ENCODE measurements around the gene SPATA9. TPM values are rescaled to one million over a fixed set of nuclear protein-coding genes. Genes with fewer than 3 reads are reported as not detected.

The SPATA9 gene
- total RNA-seq, 1 experiment from 2014 or later, result not detected

GRCh38 chr5:95652849-95653248, 29.9 kb downstream of the SPATA9 start:
- Histone ChIP-seq H3K4me1 (ENCODE audit: insufficient read depth, low read length) (no peaks in the 10 kb centered on the region; the same call in 1 of the 2 replicates), H3T11ph (ENCODE audit: low read length) (no peak overlapping the region), H3K79me2 (ENCODE audit: insufficient read depth, low read length) (no peaks in the 10 kb centered on the region), H2BK120ac (ENCODE audit: low read depth, low read length, poor library complexity, severe bottlenecking) (no peak overlapping the region), H4K91ac (ENCODE audit: insufficient read length, low read depth, low read length) (no peak overlapping the region), H2BK5ac (ENCODE audit: insufficient read length, low read length) (no peak overlapping the region), H3K14ac (ENCODE audit: insufficient read depth, low read length) (no peak overlapping the region), H2BK20ac (ENCODE audit: low read depth, low read length, poor library complexity, severe bottlenecking) (no peak overlapping the region), H3K27me3 (ENCODE audit: insufficient read depth, low read length) (no peaks in the 10 kb centered on the region), H3K9me3 (ENCODE audit: control insufficient read depth, low read depth, low read length) (no peaks in the 10 kb centered on the region), H3K23ac (ENCODE audit: insufficient read length, low read depth, low read length) (no peak overlapping the region), H4K20me1 (ENCODE audit: control insufficient read depth, insufficient read depth, insufficient read length) (no peaks in the 10 kb centered on the region), H3K79me1 (ENCODE audit: insufficient read depth, low read depth, low read length, poor library complexity, severe bottlenecking) (no peaks in the 10 kb centered on the region), H2BK15ac (ENCODE audit: low read depth, low read length) (no peak overlapping the region), H3K4ac (ENCODE audit: low read depth, low read length) (no peak overlapping the region), H2BK12ac (ENCODE audit: insufficient read length, low read depth, low read length) (no peak overlapping the region), H3K27ac (ENCODE audit: insufficient read length, low read depth, low read length) (no peak overlapping the region), H2AFZ (ENCODE audit: low read length) (no peak overlapping the region), H3K18ac (ENCODE audit: insufficient read length, low read depth, low read length) (no peak overlapping the region), H4K5ac (ENCODE audit: insufficient read length, low read depth, low read length) (no peak overlapping the region), H2AK5ac (ENCODE audit: insufficient read length, low read length) (no peak overlapping the region), H4K8ac (replicated peaks; ENCODE audit: insufficient read length, low read depth, low read length) (no peak overlapping the region), H3K4me2 (ENCODE audit: insufficient read depth, insufficient read length, low read length) (no peak overlapping the region), H3K9ac (ENCODE audit: extremely low read depth, insufficient read length, low read length) (no peak overlapping the region), H3K56ac (ENCODE audit: insufficient read length, low read depth, low read length) (no peak overlapping the region), H3K23me2 (ENCODE audit: insufficient read length, low read depth, low read length, poor library complexity, severe bottlenecking) (no peaks in the 10 kb centered on the region)
- no peaks in the 10 kb centered on the region for H3K36me3 Mint-ChIP-seq (ENCODE audit: insufficient read depth in 1 of 3, low read depth in 3 of 3)
- H3K4me1 Mint-ChIP-seq, result no peaks in the 10 kb centered on the region
- no CpG with 5 or more reads among the region's 1 CpG for WGBS (ENCODE audit: extremely low coverage, insufficient read length, low lambda C conversion rate)
- no peak for DNase-seq
- no peak overlapping the region for H3K27ac Mint-ChIP-seq
- TF ChIP-seq CTCF (conservative IDR thresholded peaks at IDR 0.05), result no peak
- no peaks in the 10 kb centered on the region for H3K27me3 Mint-ChIP-seq (ENCODE audit: low read depth)
- H3K9me3 Mint-ChIP-seq, result no peaks in the 10 kb centered on the region
- H3K4me3 Mint-ChIP-seq, result no peak overlapping the region

All from H9 (cell line).